Activated CD8-positive, alpha-beta memory T cell treated with anti-CD3 and anti-CD28 coated beads for 36 hours (primary cell): ENCODE results near the gene TESK2. TPM values are rescaled to one million over a fixed set of nuclear protein-coding genes. Genes with fewer than 3 reads are reported as not detected.

ENCODE experiments used
- CTCF ChIA-PET: fragments of 350-600 bp; sonication (Branson Sonifier 250); formaldehyde crosslinking; loops from one replicate; lab custom pipeline; 2021; ENCODE audit warnings: antibody characterized with exemption; lab: Charles Lee
- POLR2A ChIA-PET: fragments of 350-600 bp; sonication (Branson Sonifier 250); formaldehyde crosslinking; loops from one replicate; lab custom pipeline; 2021; ENCODE audit warnings: antibody characterized with exemption; lab: Charles Lee
- total RNA-seq, 2 experiments: library from RNA; stranded (reverse); gene quantifications; one replicate each; pipeline ENCODE4 v1.2.3, GENCODE V29; 2021

Gene TESK2
- total RNA-seq, 2 experiments from 2014 or later: 2.5 to 2.9 TPM

DNA sequence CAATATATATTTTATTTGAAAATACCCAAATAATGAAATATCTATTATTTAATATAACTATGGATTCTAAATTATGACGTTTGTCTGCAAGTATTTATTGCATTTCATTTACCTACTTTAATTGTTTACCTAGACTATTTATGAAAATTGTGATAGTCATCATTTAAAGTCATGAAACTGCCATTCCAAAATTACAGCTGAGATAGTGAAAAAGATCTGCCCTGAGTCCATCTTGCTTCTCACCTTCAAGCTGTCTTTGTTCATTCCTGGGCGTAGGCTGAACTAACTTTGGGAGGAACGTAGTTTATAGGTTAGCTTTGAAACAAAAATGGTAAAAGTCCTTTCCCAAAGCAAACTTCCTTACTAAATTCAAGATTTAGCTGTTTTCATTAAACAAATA is 176.7 kb downstream of the TESK2 start:
- ChIA-PET POLR2A (interaction anchor here (1.1 to 1.9 kb wide), 2 partner anchors 11 to 13 kb away, joined by 3 to 5 read pairs; partner anchors contain the start of gene HPDL), CTCF (no interaction called here)

DNA sequence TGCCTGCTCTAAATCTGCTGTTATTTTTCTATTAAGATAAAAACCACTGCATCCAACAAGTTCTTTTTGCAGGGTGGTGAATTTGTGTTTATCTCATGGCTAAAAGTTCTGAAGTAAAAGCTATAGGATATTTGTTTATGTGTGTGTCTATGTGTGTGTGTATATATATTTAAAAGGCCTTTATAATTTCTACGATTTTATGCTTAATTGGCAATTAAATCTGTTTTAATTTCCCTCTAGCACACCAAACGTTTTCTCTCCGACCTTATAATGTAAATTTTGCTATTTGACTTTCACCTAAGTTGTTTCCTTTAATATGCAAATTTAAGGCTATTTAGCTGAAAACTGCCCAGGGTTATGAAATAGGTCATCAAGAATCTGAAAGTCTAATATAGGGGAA is 184.1 kb downstream of the TESK2 start:
- CTCF ChIA-PET: interaction anchor here (0.6 to 3.5 kb wide), 4 partner anchors 13 to 293 kb away, joined by 3 to 15 read pairs (median 9); partner anchors contain the start of genes MUTYH and TOE1
- POLR2A ChIA-PET: interaction anchor here (1.0 to 2.1 kb wide), 2 partner anchors 20 to 35 kb away, joined by 3 to 8 read pairs; partner anchors contain the start of gene HPDL

DNA sequence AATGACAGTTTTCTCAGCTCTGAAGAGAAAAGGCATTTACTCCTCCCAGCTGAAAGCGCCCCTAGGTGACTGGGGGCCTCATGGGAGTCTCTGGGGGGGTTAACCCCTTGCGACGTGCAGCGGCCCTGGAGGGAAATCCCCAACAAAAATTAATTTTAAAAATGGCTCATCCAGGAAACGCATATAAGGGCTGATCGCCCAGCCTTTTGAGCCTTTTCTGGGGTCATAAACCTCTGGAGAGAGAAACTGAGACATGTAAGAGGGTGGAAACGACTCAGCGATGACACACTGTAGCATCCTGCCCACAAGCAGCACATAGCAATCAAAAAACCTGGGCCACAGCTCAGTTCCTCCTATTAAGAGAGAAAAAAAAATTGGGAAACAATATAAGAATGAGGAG is 184.6 kb downstream of the TESK2 start:
- ChIA-PET POLR2A (interaction anchor here (1.0 to 2.1 kb wide), 4 partner anchors 20 to 585 kb away, joined by 3 to 13 read pairs (median 6); partner anchors contain the start of genes HPDL, MUTYH and TOE1), CTCF (interaction anchor here (1.0 to 3.5 kb wide), 4 partner anchors 14 to 293 kb away, joined by 3 to 15 read pairs (median 9); partner anchors contain the start of genes HPDL, MUTYH and TOE1)

DNA sequence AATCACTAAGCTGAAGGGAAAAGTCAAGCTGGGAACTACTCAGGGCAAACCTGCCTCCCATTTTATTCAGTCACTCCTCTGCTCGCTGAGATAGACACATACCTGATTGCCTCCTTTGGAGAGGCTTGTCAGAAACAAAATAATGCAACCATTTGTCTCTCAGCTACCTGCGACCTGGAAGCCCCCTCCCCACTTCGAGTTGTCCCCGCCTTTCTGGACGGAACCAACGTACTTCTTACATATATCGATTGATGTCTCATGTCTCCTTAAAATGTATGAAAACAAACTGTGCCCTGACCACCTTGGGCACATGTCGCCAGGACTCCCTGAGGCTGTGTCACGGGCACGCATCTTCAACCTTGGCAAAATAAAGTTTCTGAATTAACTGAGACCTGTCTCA is 185.7 kb downstream of the TESK2 start:
- ChIA-PET POLR2A (interaction anchor here (0.8 to 2.1 kb wide), 3 partner anchors 21 to 574 kb away, joined by 5 to 13 read pairs (median 8); partner anchors contain the start of genes HPDL, MUTYH and TOE1), CTCF (interaction anchor here (0.9 to 3.1 kb wide), 4 partner anchors 22 to 294 kb away, joined by 3 to 15 read pairs (median 4); partner anchors contain the start of genes HECTD3 and HPDL)

DNA sequence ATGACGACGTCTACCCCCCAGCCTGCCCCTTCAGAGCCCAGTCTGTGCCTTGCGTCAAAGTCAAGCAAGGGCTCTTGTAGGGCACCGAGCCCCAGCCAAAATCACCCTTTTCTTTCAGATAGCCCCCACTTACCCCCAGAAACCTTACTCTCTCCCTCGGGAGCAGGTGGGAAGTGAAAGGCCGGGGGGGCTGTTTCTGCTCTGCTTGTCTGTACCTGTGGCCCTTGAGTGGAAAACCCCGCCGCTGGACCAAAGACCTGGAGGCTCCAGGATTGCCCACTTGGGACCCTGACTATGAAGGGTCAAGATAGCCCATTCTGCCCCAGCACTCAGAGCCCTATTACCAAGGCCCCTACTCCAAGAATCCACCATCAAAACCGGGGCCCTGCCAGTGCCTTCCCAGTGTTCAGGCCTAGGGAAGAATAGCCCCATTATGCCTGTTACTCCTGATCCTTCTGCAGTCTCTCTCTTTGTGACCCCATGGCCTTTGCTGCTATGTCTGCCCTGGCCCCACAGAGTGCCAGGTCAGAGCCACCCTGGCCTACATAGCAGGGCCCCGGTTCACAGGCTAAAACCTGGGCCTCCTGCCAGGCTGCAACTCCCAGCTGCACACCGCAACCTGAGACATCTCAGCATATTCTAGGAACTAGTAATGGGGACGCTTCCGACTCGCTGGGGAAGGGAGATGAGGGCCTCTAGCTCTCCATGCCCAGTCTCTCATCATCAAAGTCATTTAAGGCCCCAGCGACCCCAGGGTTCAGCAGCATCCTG is 186.5 kb downstream of the TESK2 start:
- POLR2A ChIA-PET: interaction anchor here (1.2 to 2.0 kb wide), 8 partner anchors 35 to 574 kb away, joined by 3 to 28 read pairs (median 9); partner anchors contain the start of genes EIF2B3, HECTD3, MUTYH and PLK3
- CTCF ChIA-PET: interaction anchor here (0.9 to 8.0 kb wide), 8 partner anchors 23 to 505 kb away, joined by 3 to 119 read pairs (median 3); partner anchors contain the start of genes HECTD3, HPDL, MUTYH and PLK3

DNA sequence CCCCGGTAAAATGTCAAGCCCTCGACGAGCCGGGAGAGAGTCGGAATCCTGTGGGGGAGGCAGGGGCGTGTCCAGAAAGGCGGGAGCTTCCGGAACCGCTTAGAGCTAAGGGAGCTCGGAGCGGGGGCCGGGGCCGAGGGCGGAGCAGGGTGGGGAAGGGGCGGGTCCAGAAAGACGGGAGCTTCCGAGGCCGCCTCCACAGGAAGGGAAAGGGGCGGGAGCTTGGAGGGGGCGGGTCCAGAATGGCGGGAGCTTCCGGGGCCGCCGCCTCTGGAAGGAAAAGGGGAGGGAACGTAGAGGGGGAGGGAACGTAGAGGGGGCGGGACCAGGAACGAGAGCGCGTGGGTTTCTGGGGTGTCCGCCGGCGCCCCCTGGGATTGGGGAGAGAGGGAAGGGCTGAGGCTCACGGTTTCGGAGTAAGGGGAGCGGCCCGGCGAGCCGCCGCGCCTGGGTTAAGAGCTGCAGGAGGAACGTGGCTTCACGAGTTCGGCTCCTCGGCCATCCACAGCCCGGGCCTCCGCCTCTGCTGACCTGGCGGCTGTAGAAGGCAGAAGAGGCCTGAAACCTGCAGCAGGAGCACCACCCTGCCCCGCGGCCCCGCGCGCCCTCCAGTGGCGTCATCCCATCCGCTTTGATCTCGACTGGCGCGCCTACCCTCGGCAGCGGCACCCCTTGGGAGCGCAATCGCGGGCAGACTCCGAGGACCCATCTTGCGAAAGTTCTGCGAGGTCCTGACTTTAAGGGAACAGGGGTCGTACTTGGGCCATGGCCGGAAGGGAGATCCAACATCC is 187.2 kb downstream of the TESK2 start:
- ChIA-PET CTCF (interaction anchor here (0.6 to 8.2 kb wide), 12 partner anchors 11 to 504 kb away, joined by 3 to 119 read pairs (median 3); partner anchors contain the start of genes CCDC163, HECTD3, MMACHC and MUTYH), POLR2A (interaction anchor here (0.5 to 1.7 kb wide), 16 partner anchors 23 to 638 kb away, joined by 3 to 28 read pairs (median 4); partner anchors contain the start of genes CCDC163, EIF2B3, HECTD3 and HPDL)

DNA sequence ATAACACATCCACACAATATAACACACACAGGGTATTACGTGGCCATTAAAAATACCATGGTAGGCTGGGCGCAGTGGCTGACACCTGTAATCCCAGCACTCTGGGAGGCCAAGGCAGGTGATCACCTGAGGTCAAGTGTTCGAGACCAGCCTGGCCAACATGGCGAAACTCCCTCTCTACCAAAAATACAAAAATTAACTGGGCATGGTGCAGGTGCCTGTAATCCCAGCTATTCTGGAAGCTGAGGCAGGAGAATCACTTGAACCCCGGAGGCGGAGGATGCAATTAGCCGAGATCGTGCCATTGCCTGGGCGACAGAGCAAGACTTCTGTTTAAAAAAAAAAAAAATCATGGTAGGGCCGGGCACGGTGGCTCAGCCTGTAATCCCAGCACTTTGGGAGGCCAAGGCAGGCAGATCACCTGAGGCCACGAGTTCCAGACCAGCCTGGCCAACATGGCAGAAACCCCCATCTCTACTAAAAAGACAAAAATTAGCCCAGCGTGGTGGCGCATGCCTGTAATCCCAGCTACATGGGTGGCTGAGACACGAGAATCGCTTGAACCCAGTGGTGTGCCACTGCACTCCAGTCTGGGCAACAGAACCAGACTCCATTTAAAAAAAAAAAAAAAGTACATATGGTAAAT is 188.3 kb downstream of the TESK2 start:
- CTCF ChIA-PET: interaction anchor here (0.9 to 8.2 kb wide), 6 partner anchors 12 to 291 kb away, joined by 3 to 119 read pairs (median 12); partner anchors contain the start of genes HECTD3, HPDL, MUTYH and TOE1

DNA sequence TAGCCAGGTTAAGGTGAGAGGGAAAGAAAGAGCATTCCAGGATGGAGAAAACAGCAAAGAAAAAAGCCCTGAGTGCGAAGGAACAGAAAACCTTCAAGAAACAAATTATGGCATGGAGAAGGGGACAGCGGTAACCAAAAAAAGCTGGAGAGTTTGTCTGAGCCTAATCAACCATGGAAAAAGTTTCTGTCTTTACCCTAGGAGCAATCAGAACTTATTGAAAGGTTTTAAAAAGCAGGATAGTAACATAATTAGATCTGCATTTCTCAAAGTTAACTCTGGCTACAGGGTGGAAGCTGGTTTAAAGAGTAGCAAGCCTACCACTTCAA is 190.3 kb downstream of the TESK2 start:
- ChIA-PET POLR2A (interaction anchor here (0.6 kb wide), 1 partner anchor 101 kb away, joined by 10 read pairs; no protein-coding TSS in a partner anchor), CTCF (interaction anchor here (0.5 to 8.2 kb wide), 8 partner anchors 27 to 460 kb away, joined by 3 to 119 read pairs (median 4); partner anchors contain the start of genes EIF2B3, HECTD3, MUTYH and TOE1)

More for the DNA sequence above, 188.3 kb downstream of the TESK2 start:
- POLR2A ChIA-PET: interaction anchor here (0.8 to 1.7 kb wide), 5 partner anchors 282 to 572 kb away, joined by 3 to 28 read pairs (median 4); partner anchors contain the start of genes HECTD3, PLK3 and UROD

DNA sequence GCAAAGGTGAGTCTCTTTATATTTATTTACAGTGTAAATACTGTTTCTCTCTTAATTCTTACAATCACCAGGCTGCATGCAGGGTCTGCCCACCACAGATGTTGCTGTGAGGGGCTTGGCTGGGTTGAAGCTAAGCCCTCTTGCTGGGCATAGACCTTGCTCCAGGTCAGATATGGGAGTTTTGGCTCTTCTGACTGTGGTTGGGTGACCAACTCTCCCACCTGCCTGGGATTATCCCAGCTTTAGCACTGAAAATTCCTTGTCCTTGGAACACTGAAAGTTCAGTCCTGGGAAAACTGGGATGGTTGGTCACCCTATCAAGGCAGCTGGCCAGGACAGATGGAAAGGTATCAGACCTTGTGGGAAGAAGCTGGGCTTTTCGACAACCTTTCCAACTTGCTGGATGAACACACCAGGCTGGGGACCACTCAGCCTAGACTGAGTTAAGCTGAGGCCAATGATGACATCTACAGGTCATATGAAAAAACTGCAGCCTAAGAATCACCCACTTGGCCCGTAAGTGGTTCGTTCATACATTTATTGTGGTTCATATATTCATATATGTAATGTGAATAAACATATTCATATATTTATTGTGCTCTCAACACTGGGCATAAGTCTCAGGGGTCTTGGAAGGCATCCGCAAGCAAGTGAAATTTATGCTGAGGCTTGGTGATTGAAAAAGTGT is 190.8 kb downstream of the TESK2 start:
- POLR2A ChIA-PET: interaction anchor here (0.6 to 0.7 kb wide), 3 partner anchors 101 to 521 kb away, joined by 3 to 10 read pairs (median 3); no protein-coding TSS in a partner anchor
- CTCF ChIA-PET: interaction anchor here (0.5 to 8.2 kb wide), 11 partner anchors 28 to 460 kb away, joined by 3 to 119 read pairs (median 3); partner anchors contain the start of genes EIF2B3, HECTD3, MUTYH and TOE1

DNA sequence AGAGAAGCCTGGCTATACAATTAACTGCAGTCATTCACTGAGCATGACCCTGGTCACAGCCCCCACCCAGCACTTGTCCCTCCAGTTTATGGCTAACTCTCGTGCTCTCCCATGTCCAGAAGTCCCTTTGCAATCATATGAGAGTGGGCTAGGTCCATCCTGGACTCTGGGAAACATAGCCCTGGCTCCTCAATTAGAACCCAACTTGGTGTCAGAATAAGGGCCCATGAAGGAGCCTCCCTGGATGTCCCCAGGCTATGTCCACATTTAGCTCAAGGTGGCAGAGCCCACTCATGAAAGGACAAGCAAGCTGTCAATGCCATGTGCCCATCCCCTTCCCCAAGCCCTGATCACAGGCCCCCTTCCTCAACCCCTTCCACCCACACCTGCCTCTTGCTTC is 191.7 kb downstream of the TESK2 start:
- CTCF ChIA-PET: interaction anchor here (0.8 to 8.2 kb wide), 4 partner anchors 191 to 287 kb away, joined by 3 to 119 read pairs (median 32); partner anchors contain the start of genes HECTD3 and UROD
- POLR2A ChIA-PET: interaction anchor here (0.7 kb wide), 1 partner anchor 520 kb away, joined by 3 read pairs; no protein-coding TSS in a partner anchor

DNA sequence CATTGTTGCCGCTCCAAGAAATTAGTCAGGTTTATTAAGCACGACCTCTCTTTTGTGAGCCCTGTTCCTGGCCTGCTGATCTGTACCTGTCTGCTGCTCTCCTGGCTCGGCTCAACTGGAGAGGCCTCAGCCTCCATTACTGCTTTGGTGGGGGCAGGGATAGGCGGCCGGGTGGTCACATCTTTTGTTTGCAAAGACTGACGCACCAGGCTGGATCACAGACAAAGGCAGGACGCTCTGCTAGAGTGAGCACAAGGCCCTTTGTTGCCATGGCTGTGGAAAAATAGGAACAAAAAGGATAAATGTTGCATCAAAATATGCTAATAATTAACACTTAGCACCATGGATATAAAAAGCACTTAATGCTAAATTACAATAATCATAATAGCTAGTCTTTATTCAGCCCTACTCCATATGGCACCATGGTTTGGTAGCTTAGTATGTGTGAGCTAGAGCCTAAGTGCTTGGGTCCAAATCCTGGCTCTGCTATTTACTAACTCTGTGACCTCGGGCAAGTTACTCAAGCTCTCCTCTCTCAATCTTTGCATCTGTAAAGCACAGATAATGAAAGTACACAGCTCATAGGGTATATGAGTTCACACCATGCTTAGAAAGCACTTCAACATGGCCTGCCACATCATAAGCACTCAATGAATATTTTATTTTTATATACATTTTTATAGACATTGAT is 193.2 kb downstream of the TESK2 start:
- ChIA-PET POLR2A (no interaction called here), CTCF (interaction anchor here (8.0 to 8.2 kb wide), 2 partner anchors 279 to 286 kb away, joined by 61 to 119 read pairs; partner anchors contain the start of genes HECTD3 and UROD)

Other genes starting within 250 kb of the TESK2 start
- 10 to 100 TPM; 52.1 to 55.2 TPM for gene HPDL, start 164.3 kb downstream of the TESK2 start, total RNA-seq
- 10 to 100 TPM; 51.3 to 52.0 TPM for gene TOE1, start 151.0 kb downstream of the TESK2 start, total RNA-seq
- gene MUTYH, start 150.7 kb downstream of the TESK2 start, total RNA-seq: 10 to 100 TPM; 62.9 to 64.5 TPM
- 1 to 10 TPM; 5.2 to 5.3 TPM for gene CCDC163, start 8.9 kb upstream of the TESK2 start, total RNA-seq
- 1 to 10 TPM; 8.1 to 8.9 TPM for gene MMACHC, start 9.1 kb upstream of the TESK2 start, total RNA-seq
- gene PRDX1, start 30.7 kb upstream of the TESK2 start, total RNA-seq: 100 to 1,000 TPM; 778 to 788 TPM
- 100 to 1,000 TPM; 188 to 203 TPM for gene AKR1A1, start 59.7 kb upstream of the TESK2 start, total RNA-seq
- 100 to 1,000 TPM; 245 to 252 TPM for gene NASP, start 92.9 kb upstream of the TESK2 start, total RNA-seq
- gene CCDC17, start 132.9 kb upstream of the TESK2 start, total RNA-seq: 1 to 10 TPM; 1.3 to 1.7 TPM
- gene GPBP1L1, start 195.4 kb upstream of the TESK2 start, total RNA-seq: 100 to 1,000 TPM; 102 to 103 TPM
- 10 to 100 TPM; 41.3 to 43.8 TPM for gene TMEM69, start 197.0 kb upstream of the TESK2 start, total RNA-seq